Measurements from ENCODE around the gene CFDP1. TPM values are rescaled to one million over a fixed set of nuclear protein-coding genes. Genes with fewer than 3 reads are reported as not detected.
A peak's percentile ranks its signal among the peaks of the same experiment; 100 is the strongest.

The CFDP1 gene
- total and polyA plus RNA-seq, 8 donors: 25.8 to 126 (median 60.7) TPM; not detected in 1

DNA sequence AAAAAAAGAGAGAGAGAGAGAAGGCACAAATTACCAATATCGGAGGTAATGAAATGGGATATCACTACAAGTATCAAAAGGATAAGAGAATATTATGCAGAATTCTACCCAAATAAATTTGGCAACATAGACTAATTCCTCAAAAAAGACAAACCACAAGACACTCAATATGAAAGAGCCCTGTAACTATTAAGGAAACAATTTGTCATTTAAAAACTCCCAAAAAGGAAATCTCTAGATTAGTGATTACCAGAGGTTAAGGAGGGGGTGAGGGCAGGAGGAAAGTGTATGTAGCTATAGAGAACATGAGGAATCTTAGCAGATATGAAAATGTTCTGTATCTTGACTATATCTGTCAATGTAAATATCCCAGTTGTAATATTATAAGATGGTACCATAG lies 54.0 kb downstream of the CFDP1 start:
- TF ChIP-seq POLR2A (IDR thresholded peaks at IDR 0.05) (no peak), POLR2AphosphoS5 (IDR thresholded peaks at IDR 0.05) (no peak), EP300 (IDR thresholded peaks at IDR 0.05) (no peak)
- TF ChIP-seq, protein P1, sequence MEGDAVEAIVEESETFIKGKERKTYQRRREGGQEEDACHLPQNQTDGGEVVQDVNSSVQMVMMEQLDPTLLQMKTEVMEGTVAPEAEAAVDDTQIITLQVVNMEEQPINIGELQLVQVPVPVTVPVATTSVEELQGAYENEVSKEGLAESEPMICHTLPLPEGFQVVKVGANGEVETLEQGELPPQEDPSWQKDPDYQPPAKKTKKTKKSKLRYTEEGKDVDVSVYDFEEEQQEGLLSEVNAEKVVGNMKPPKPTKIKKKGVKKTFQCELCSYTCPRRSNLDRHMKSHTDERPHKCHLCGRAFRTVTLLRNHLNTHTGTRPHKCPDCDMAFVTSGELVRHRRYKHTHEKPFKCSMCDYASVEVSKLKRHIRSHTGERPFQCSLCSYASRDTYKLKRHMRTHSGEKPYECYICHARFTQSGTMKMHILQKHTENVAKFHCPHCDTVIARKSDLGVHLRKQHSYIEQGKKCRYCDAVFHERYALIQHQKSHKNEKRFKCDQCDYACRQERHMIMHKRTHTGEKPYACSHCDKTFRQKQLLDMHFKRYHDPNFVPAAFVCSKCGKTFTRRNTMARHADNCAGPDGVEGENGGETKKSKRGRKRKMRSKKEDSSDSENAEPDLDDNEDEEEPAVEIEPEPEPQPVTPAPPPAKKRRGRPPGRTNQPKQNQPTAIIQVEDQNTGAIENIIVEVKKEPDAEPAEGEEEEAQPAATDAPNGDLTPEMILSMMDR (IDR thresholded peaks at IDR 0.05): no peak
- peaks cover 0 to 38% (median 0%) of the 10 kb centered on the region in 4 donors for H3K4me1 ChIP-seq
- 31 to 96% (median 91%) methylated on average over 1 of the region's 1 CpG for WGBS, 5 donors
- no peaks in the 10 kb centered on the region for H3K9me3 ChIP-seq
- H3K4me3 ChIP-seq: no peak overlapping the region
- H3K27ac ChIP-seq: no peak overlapping the region
- intact Hi-C loops (cut with DNase I; ENCODE audit: low total_unique reads): no loop called here
- no peak for DNase-seq
- peaks cover 0 to 20% (median 8%) of the 10 kb centered on the region in 4 donors for H3K36me3 ChIP-seq
- no peaks in the 10 kb centered on the region for H3K27me3 ChIP-seq

DNA sequence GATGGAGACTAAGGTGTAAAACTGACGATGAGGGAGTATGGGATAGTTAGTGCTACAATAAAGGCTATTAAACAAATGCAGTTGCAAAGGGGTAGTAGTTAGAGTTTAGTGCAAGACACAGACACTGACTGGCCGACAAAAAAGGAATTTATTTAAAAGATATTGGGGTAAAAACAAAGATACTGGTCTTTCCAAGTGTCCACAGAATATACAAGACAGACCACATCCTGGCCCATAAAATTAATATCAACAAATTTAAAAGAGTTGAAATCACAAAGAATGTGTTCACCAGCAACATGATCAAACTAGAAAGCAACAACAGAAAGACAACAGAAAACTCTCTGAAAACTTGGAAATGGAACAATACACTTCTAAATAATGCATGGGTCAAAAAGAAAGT lies 54.7 kb downstream of the CFDP1 start:
- intact Hi-C loops (cut with DNase I; ENCODE audit: low total_unique reads): no loop called here
- no peaks in the 10 kb centered on the region for H3K9me3 ChIP-seq
- peaks cover 0 to 20% (median 8%) of the 10 kb centered on the region in 4 donors for H3K36me3 ChIP-seq
- no peaks in the 10 kb centered on the region for H3K27me3 ChIP-seq
- H3K4me3 ChIP-seq: no peak overlapping the region
- TF ChIP-seq, protein P1 (IDR thresholded peaks at IDR 0.05): no peak
- no peak overlapping the region for H3K27ac ChIP-seq
- H3K4me1 ChIP-seq: peaks cover 0 to 38% (median 0%) of the 10 kb centered on the region in 4 donors
- DNase-seq: no peak
- WGBS, 5 donors: 91 to 96% (median 93%) methylated on average over 2 of the region's 2 CpGs

DNA sequence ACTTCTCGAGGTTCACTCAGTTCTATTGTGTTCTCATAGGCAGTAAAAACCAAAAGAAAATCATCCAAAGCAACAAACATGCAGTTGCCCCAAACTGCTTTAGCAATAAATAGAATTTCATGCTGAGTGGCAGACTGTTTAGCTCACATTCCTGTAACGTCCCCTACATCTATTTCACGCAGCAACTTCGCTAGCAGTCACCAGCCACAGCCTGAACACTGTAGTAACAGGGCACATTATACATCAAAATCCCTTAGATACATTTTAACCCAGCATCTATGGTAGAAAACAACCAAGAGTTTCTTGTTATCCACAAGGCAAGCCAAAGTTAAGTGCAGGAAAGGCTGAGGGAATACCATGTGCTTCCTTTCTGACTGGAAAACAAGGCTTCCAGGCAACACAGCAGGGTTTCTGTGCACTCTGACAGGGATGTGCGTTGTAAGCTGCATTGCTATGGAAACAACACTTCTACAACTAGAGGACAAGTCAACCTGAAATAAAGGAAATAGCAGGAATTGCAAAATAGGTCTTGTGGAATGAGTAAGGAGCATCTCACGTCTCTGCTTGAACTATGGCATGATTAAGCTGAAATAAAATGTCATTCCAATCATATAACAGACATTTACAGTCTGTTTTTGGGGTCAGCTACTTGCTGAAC lies 55.4 kb downstream of the CFDP1 start:
- H3K9me3 ChIP-seq: no peaks in the 10 kb centered on the region
- peaks cover 0 to 20% (median 8%) of the 10 kb centered on the region in 4 donors for H3K36me3 ChIP-seq
- peaks cover 0 to 38% (median 1%) of the 10 kb centered on the region in 4 donors for H3K4me1 ChIP-seq
- H3K4me3 ChIP-seq: no peak overlapping the region
- intact Hi-C loops (cut with DNase I; ENCODE audit: low total_unique reads): no loop called here
- TF ChIP-seq POLR2A (IDR thresholded peaks at IDR 0.05) (no peak), POLR2AphosphoS5 (IDR thresholded peaks at IDR 0.05) (peak in 1 of 3 donors; percentile 45)
- TF ChIP-seq, protein P1 (IDR thresholded peaks at IDR 0.05): no peak
- WGBS, 5 donors: 48 to 59% (median 58%) methylated on average over 6 of the region's 6 CpGs
- no peaks in the 10 kb centered on the region for H3K27me3 ChIP-seq
- H3K27ac ChIP-seq: peak overlapping the region in 1 of 5 donors; percentile 51
- DNase-seq: peak in 1 of 2 donors; percentile 75

DNA sequence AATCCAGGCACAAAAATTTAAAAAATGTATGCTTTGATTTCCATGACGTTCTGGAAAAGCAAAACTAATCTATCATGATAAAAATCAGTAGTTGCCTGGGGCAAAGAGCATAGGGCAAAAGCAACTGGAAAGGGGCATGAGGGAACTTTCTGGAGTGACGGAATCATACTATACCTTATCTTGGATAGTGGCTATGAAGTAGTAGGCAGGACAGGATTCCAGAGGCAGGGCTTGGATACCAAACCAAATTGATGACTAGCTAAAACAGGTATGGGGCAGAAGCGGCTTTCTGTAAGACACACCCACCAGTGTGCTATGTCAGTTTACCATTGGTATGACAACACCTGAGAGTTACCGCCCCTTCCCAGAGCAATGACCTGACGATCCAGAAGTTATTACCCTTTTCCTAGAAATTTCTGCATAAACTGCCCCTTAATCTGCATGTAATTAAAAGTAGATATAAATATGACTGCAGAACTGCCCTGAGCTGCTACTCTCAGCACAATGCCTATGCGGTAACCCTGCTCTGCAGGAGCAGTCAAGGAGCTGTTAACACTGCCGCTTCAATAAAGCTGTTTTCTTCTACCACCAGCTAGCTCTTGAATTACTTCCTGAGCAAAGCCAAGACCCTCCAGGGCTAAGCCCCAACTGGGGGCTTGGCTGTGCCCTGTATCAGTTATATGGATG lies 56.7 kb downstream of the CFDP1 start:
- peaks cover 0 to 20% (median 8%) of the 10 kb centered on the region in 4 donors for H3K36me3 ChIP-seq
- H3K4me1 ChIP-seq: peaks cover 0 to 45% (median 6%) of the 10 kb centered on the region in 4 donors
- no peak overlapping the region for H3K4me3 ChIP-seq
- WGBS, 5 donors: 83 to 88% (median 85%) methylated on average over 7 of the region's 7 CpGs
- intact Hi-C loops (cut with DNase I; ENCODE audit: low total_unique reads): no loop called here
- no peak overlapping the region for H3K27ac ChIP-seq
- peak in 1 of 2 donors; percentile 47 for DNase-seq
- no peaks in the 10 kb centered on the region for H3K9me3 ChIP-seq
- TF ChIP-seq EP300 (IDR thresholded peaks at IDR 0.05) (no peak), POLR2A (IDR thresholded peaks at IDR 0.05) (no peak), POLR2AphosphoS5 (IDR thresholded peaks at IDR 0.05) (no peak)
- H3K27me3 ChIP-seq: no peaks in the 10 kb centered on the region
